Stimulated activated CD4-positive, alpha-beta T cell treated with anti-CD3 and anti-CD28 coated beads, TNF-alpha, amount 100 ng/mL, for 24 hours (primary cell): ENCODE data around the gene AHRR.
A peak's percentile ranks its signal among the peaks of the same experiment; 100 is the strongest.
"Not testable (repeated sequence)": the region's sequence is repeated elsewhere in the genome, so short reads cannot be mapped to it uniquely, and the experiment has no call there.

Experiments used
- DNase-seq, 3 experiments: peaks; one replicate each; pipeline ENCODE4 v3.0.0-alpha.2; 2020; ENCODE audit warnings: low read depth in 3 of 3

Gene AHRR

GRCh38 chr5:305459-305858 is 16.1 kb upstream of the AHRR start:
- DNase-seq, result no peak

GRCh38 chr5:306011-306805 is 15.3 kb upstream of the AHRR start:
- no peak for DNase-seq

DNA sequence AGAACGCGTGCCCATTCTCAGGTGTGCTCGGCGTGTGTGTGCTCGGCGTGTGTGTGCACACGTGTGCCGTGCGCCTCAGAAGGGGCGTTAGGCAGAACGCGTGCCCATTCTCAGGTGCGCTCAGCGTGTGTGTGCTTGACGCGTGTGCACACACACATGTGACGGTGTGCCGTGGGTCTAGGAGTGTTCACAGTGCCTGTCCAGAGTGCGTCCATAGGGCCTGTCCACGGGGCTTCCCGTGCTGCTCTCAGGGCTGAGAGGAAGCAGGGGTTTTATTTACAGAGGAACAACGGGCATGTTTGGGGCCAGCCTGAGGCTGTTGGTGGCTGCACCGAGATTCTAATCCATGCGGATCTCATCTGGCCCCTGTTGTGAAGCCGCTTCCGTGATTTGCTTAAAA is 14.2 kb upstream of the AHRR start:
- no peak for DNase-seq

DNA sequence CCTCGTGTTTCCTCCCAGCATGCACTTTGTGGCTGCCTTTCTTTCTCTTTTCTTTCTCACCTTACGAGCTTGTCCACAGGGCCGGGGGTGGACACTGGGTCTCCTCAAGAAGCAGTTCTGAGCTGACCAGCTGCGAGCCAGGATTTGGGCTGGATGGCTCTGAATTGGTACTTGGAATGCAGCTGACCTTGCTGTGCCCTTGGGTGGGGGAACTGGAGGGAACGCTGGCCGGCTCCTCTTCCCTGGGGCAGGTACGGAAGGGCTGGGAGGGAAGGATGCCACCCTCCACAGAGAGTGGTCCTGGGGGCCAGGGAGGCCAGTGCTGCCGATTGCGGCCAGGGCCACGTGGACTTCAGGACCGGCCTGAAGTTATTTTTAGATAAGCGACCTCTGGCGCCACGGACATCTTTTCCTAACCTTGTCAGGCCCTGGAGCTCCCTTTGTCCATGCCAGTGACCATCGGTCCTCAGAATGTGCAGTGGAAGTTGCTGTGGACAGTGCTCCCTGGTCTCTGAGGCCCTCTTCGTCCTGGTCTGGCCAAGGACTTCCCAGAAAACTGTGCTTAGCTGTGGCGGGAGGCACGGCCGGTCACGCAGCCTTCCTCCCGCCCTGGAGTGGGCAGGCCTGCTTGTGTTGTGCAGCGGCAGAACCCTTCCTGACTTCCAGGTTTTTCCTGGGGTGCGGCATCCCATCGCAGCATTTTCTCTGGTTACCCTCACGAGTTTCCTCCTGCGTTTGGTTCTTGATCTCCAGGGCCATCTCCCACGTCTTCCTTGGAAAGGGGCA is 13.5 kb upstream of the AHRR start:
- no peak for DNase-seq

DNA sequence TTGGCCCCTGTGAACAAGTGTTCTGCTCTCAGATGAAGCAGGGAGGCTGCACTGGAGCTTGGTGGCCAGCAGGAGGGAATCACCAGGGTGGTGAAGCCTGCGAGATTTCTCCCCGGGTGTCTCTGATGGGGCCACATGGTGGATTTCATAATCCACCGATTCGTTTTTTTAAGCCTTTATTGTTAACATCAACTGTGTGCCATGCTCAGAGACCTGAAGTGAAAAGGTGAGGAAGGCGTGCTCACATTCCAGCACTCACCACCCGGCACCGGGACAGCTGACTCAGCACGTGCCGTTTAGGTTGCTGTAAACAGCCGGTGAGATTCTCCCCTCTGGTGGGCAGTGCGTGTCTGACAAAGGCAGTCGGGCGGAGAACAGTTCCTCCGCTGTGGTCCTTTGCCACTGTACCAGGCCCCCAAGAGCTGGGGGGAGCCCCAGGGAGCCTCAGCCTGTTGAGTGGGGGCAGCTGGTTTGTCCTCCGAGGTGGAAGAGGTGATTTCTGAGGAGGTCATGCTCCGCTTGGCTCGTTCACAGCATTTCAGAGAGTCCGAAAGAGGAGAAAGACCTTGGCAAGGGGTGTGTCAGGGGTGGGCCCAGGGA is 12.7 kb upstream of the AHRR start:
- no peak for DNase-seq

DNA sequence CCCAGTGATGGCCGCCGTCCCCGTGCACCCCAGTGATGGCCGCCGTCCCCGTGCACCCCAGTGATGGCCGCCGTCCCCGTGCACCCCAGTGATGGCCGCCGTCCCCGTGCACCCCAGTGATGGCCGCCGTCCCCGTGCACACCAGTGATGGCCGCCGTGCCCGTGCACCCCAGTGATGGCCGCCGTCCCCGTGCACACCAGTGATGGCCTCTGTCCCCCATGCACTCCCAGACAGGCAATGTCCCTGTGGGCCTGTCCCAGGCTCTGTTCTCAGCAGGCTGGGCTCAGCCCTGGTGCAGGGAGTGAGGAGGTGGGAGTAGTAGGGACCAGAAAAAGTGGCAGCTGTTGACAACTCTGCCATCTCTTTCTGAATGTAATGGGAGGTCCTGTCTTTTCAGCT is 11.7 kb upstream of the AHRR start:
- not testable (repeated sequence) for DNase-seq

- DNase-seq, result no peak
These were observed 11.0 kb upstream of the AHRR start for GRCh38 chr5:310516-310915.

GRCh38 chr5:310941-311434 is 10.5 kb upstream of the AHRR start:
- DNase-seq, result no peak

- DNase-seq, result no peak
These were observed 9.6 kb upstream of the AHRR start for GRCh38 chr5:311963-312362.

DNA sequence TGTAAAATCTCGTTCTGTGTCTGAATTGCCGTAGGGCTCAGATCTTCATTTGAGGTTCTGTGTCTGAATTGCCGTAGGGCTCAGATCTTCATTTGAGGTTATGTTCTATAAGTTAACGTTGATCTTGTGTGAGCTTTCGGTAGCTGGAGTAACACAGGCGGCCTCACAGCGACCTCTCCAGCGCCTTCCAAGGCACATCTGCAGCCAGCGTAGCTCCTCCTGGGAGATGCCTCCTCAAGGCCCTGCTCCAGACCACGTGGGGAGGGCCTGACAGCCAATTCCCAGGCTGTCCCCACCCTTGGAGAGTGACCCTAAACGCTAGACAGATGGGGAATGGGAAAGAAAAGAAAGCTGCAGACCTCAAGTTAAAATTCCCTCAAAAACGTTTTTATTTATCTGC is 8.7 kb upstream of the AHRR start:
- DNase-seq, result no peak

GRCh38 chr5:313265-313664 is 8.2 kb upstream of the AHRR start:
- no peak for DNase-seq

DNA sequence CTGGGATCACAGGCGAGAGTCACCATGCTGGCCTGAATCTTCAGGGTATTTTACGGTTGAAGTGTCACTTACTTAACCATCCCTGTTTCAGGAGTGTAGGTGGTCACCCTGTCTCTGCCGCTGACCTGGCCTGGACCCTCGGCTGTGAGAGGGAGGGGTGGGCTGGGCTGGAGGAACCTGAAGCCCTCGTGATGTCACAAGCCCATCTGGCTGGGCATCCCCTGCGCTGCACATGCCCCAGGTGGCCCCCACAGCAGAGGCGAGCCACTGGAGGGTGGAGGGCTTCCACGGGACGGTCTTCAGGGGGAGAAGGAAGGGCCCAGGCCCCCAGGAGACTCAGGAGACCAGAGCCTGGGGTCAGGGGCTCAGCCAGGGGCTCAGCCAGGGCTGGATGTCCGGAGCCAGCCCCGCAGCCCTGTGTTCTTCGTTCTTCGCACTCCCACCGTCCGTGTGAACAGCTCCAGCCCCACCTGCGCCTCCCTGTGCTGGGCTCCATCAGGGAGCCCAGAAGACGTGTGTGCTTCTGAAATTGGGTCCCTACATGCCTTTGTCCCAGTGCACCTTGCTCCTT is 7.6 kb upstream of the AHRR start:
- DNase-seq, result no peak

DNA sequence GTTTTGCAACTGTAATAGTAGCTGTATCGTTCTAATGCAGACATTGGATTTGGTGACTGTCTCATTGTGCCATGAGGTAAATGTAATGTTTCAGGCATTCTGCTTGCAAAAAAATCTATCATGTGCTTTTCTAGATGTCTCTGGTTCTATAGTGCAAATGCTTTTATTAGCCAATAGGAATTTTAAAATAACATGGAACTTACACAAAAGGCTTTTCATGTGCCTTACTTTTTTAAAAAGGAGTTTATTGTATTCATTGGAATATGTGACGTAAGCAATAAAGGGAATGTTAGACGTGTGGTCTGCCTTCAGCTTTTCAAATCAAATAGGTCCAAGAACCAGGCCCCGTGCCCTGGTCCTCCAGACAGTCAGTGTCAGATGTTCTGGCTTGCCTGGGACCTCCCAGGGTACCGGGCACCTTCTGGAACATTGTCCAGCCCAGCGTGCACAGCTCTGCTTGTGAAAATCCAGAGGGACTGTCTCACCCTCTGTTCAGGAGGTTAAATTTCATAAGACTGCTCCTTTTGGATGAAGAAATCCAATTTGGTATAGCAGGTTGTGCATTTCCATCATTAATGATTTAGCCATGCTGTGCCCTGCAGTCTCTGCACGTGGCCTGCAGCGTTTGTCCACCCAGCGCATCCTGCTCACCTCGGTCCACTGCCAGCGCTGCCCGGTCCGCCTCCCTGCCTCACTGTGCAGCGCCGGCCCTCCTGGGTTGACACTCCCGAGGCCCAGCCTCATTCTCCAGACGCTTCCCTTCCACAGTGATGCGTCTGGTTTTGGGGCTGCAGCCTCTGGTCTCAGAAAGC is 6.6 kb upstream of the AHRR start:
- DNase-seq, result no peak

DNA sequence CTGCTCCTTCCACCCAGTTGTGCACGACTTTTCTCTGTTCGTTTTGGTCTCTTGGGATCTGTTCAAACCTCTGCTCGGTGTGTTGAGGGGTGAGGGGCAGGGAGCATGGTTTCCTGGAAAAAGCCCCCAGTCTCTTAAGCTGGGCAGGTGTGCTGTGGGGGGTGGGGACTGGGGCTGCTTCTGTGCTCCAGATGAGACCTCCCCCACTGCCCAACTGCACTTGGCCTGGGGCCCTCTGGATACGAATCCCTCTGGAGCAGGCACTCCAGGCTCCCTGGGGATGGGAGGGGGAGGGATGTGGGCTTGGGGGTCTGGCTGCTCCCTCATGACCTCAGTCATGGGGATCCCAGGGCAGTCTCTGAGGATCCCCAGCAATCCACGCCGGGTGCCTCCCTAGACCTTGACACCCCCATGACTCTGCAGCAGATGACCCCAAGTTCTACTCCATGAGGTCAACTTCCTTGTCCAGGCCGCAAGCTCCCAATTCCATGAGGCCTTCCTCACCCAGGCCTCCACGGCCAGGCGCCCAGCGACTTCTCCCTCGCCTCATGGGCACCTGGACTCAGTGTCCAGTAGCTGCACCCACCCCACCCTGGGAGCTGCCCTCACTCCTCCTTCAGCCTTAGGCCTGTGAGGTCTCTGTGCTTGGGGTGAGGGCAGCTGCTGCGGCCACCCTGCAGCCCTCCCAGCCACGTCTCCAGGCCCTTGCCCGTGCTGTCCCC is 5.9 kb upstream of the AHRR start:
- DNase-seq, result no peak

DNA sequence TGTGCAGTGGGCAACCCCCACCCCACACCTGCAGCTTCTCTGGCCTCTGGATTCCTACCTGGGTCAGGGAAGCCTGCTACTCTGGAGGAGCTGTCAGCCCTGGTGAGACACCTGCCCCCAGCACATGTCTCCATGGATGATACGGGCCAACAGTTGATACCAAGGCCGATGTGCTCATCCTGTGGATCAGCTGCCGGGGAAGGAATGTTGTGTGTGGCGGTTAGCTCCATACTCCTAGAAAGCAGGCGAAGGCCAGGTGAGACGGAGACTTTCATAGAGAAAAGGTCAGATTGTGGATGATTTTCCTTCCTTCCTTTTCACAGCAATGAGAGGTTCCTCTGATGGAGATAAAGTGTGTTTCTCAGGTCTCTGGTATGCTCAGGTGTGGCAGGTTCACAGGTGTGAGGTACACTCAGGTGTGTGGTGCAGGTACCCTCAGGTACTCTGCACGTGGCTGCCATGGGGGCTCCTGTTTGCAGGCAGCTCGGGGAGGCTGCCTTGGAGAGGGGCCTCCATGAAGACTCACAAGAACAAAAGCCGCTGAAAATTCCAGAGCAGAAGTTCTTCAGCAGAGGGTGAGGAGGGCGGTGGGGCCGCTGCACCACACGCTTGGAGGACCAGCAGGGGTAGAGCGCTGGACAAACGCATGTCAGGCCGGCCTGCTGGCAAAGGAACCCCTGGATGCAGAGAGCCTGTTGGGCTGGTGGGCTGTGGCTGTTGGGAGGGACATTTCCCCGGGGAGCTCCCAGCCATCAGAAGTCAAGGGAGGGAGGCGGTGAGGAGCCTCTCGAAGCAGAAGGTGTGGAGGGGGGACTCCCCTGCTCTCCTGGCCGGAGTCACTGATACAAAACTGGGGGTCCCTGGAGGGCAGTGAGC is 5.1 kb upstream of the AHRR start:
- no peak for DNase-seq

DNA sequence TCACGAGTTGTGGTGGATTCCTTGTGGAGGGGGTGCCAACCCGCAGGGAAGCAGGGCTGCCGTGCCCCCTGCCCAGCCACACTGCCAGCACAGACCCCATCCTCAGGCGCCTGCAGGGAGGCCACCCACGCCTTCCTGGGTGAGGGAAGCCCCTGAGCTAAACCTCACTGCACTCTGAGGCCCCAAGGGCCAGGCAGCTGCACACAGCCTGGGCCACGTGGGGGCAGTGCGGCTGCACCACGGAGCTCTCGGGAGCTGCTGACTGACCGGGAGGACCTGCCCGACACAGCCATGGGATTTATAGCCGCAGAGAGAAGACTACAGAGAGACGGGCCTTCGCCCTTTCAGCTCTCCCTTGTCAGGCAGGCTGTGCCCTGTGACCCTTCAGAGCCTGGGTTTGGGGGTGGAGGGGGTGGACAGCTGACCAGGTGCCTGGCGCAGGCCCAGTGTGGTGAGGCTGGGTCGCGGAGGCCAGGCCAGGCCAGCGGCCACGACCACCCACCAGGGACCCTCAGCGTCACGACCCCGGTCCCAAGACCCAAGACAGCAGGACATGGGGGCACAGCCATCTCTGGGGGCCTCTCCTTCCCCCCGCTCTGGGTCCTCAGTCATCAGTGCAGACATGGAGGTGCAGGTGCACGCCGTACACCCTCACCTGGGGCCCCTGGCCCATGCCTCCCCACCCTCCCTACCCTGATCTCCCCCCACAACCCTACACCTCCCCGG is 4.3 kb upstream of the AHRR start:
- peak in 1 of 3 experiments; percentile 57 for DNase-seq

- DNase-seq, result no peak
These were observed 3.1 kb upstream of the AHRR start for GRCh38 chr5:318341-318897.

GRCh38 chr5:318931-319601 is 2.4 kb upstream of the AHRR start:
- no peak for DNase-seq
